PC-3 (cell line): ENCODE results near the gene FBXO17. TPM values are rescaled to one million over a fixed set of nuclear protein-coding genes. Genes with fewer than 3 reads are reported as not detected.
"Not testable (repeated sequence)": the region's sequence is repeated elsewhere in the genome, so short reads cannot be mapped to it uniquely, and the experiment has no call there.

Experiments
- ATAC-seq: fragments of 200-7000 bp; cut with Tn5 transposase; 2 replicates; pipeline ENCODE4 v1.9.1; 2020; ENCODE audit warnings: mild to moderate bottlenecking, moderate library complexity
- BruUV-seq: library from RNA; stranded (reverse); fragments of 400-500 nt; replicated peaks from 2 replicates; lab custom pipeline; 2021; lab: Mats Ljungman, UMichigan
- CTCF ChIA-PET: fragments of 300-600 bp; sonication (Branson Sonifier 250); formaldehyde crosslinking; loops from one replicate; lab custom pipeline; 2022; ENCODE audit warnings: antibody characterized with exemption; lab: Charles Lee
- POLR2A ChIA-PET: fragments of 300-600 bp; sonication (Branson Sonifier 250); formaldehyde crosslinking; loops from one replicate; lab custom pipeline; 2022; ENCODE audit warnings: antibody characterized with exemption; ENCODE audit not compliant: unreplicated experiment; lab: Charles Lee
- DNase-seq: peaks from one replicate; pipeline ENCODE4 v3.0.0-alpha.2; 2015
- H2AFZ ChIP-seq: fragments of 300-600 bp; sonication (generic); 2 replicates; pipeline ENCODE4 v1.6.0; 2016; ENCODE audit warnings: antibody characterized with exemption, low read length
- H3F3A ChIP-seq: fragments of 300-600 bp; sonication (generic); one replicate; pipeline ENCODE4 v1.6.0; 2017; ENCODE audit warnings: antibody characterized with exemption, low read length, control low read depth, mild to moderate bottlenecking; ENCODE audit not compliant: unreplicated experiment
- H3K27ac ChIP-seq: fragments of 300-600 bp; sonication (generic); 2 replicates; pipeline ENCODE4 v1.5.1; 2016; ENCODE audit warnings: mild to moderate bottlenecking, low read length
- H3K27me3 ChIP-seq: fragments of 300-600 bp; sonication (generic); 2 replicates; pipeline ENCODE4 v1.6.1; 2016; ENCODE audit warnings: low read length, mixed read lengths
- H3K36me3 ChIP-seq: fragments of 300-600 bp; sonication (generic); 2 replicates; pipeline ENCODE4 v1.6.1; 2016; ENCODE audit warnings: low read depth, mixed run types, low read length, mixed read lengths
- H3K4me1 ChIP-seq: fragments of 300-600 bp; sonication (generic); 2 replicates; pipeline ENCODE4 v1.5.1; 2016; ENCODE audit warnings: low read length; ENCODE audit not compliant: insufficient read depth
- H3K4me2 ChIP-seq: fragments of 300-600 bp; sonication (generic); 2 replicates; pipeline ENCODE4 v1.6.0; 2016; ENCODE audit warnings: low read length
- H3K4me3 ChIP-seq: fragments of 300-600 bp; sonication (generic); 2 replicates; pipeline ENCODE4 v1.5.1; 2016; ENCODE audit warnings: mild to moderate bottlenecking, low read length, mixed read lengths
- H3K79me2 ChIP-seq: fragments of 300-600 bp; sonication (generic); 2 replicates; pipeline ENCODE4 v1.6.1; 2017; ENCODE audit warnings: low read length, mixed read lengths
- H3K9ac ChIP-seq: fragments of 300-600 bp; sonication (generic); 2 replicates; pipeline ENCODE4 v1.6.0; 2016; ENCODE audit warnings: mild to moderate bottlenecking, low read length
- H3K9me2 ChIP-seq: fragments of 300-600 bp; sonication (generic); replicated peaks from 2 replicates; pipeline ENCODE4 v1.6.1; 2016; ENCODE audit warnings: mixed run types, low read length, mixed read lengths
- H3K9me3 ChIP-seq: fragments of 300-600 bp; sonication (generic); 2 replicates; pipeline ENCODE4 v1.6.1; 2016; ENCODE audit warnings: low read length, mixed read lengths
- H4K20me1 ChIP-seq: fragments of 300-600 bp; sonication (generic); 2 replicates; pipeline ENCODE4 v1.6.1; 2016; ENCODE audit warnings: low read length, mixed read lengths
- CTCF ChIP-seq: fragments of 300-600 bp; sonication (generic); conservative IDR thresholded peaks from 2 replicates; pipeline ENCODE4 v1.5.1; 2017; ENCODE audit warnings: antibody characterized with exemption, low read depth, mild to moderate bottlenecking, low read length
- EZH2 ChIP-seq: fragments of 300-600 bp; sonication (generic); IDR thresholded peaks from one replicate; pipeline ENCODE4 v1.6.1; 2017; ENCODE audit warnings: antibody characterized with exemption, mild to moderate bottlenecking, low read length; ENCODE audit not compliant: unreplicated experiment
- EZH2phosphoT487 ChIP-seq: fragments of 300-600 bp; sonication (generic); IDR thresholded peaks from 2 replicates; pipeline ENCODE4 v1.6.1; 2018; ENCODE audit warnings: mild to moderate bottlenecking, antibody characterized with exemption, low read length, borderline replicate concordance
- intact Hi-C: fragments of 100-400 bp; cut with micrococcal nuclease; formaldehyde crosslinking; loops from 2 replicates; pipeline ENCODE4 v1.9.0; 2023
- total RNA-seq: library from RNA; depleted of rRNA; stranded (reverse); fragments of >200 nt; gene quantifications from 2 replicates; pipeline ENCODE4 v1.2.3, GENCODE V29; 2014

Gene FBXO17
- total RNA-seq, 1 experiment from 2014 or later: not detected

DNA sequence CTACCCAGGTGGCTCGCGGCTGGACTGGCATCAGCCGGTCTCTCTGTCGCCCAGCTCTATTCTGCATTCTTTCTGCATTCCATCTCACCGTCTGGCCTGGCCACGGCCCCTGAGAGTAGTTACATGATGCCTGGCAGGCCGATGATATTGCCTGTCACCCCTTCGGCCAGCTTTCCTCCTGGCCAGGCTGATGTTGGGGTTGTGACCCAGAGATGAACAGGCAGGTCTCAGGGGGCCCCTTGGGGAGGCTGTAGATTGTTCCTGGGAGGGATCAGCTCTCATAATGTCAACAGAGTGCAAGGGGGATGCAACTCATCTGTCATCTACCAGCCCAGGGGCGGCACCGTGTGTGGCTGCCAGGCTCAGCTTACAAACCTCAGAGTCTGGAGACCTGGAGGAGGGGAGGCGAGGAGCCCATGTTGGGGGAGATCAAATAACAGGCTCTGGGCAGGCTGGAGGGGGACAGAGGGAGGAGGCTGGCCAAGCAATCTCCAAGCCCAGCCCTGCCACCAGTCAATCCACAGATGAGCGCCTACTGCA is 13.6 kb upstream of the FBXO17 start:
- H3K4me2 ChIP-seq: no peak overlapping the region
- peaks cover 4% of the 10 kb centered on the region; the same call in 1 of the 2 replicates for H3K4me1 ChIP-seq
- ChIA-PET CTCF (no interaction called here), POLR2A (no interaction called here)
- intact Hi-C loops: no loop called here
- H2AFZ ChIP-seq: no peak overlapping the region
- DNase-seq (peak; percentile 7), ATAC-seq (no peak; the same call in 1 of the 2 replicates)
- H3K9me2 ChIP-seq: no peaks in the 10 kb centered on the region
- no peaks in the 10 kb centered on the region for H3K79me2 ChIP-seq
- TF ChIP-seq EZH2 (no peak), EZH2phosphoT487 (no peak), CTCF (no peak)
- H4K20me1 ChIP-seq: no peaks in the 10 kb centered on the region
- no peaks in the 10 kb centered on the region for H3K36me3 ChIP-seq
- no peak overlapping the region for H3K27ac ChIP-seq
- no peak overlapping the region for H3K4me3 ChIP-seq
- no peaks in the 10 kb centered on the region for H3K27me3 ChIP-seq
- H3K9me3 ChIP-seq: no peaks in the 10 kb centered on the region
- BruUV-seq: no TSS peak
- H3F3A ChIP-seq: no peaks in the 10 kb centered on the region
- no peak overlapping the region for H3K9ac ChIP-seq

DNA sequence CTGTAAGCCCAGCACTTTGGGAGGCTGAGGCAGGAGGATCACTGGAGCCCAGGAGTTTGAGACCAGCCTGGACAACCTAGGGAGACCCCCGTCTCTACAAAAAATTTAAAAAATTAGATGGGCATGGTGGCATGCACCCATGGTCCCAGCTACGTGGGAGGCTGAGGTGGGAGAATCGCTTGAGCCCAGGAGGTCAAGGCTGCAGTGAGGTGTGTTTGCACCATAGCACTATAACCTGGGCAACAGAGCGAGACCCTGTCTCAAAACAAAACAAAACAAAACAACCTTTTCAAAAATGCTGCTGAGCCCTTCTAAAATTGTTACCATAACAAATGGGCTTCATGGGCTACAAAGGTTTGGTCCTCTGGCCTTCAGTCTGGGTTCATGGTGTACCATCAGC is 13.1 kb upstream of the FBXO17 start:
- H3K36me3 ChIP-seq, H3K4me2 ChIP-seq, H3K27ac ChIP-seq, H4K20me1 ChIP-seq, H3K79me2 ChIP-seq, intact Hi-C loops, H3K9me3 ChIP-seq, H3F3A ChIP-seq, H3K9ac ChIP-seq, BruUV-seq, H2AFZ ChIP-seq, POLR2A ChIA-PET, ATAC-seq, H3K4me3 ChIP-seq, DNase-seq, H3K27me3 ChIP-seq, H3K9me2 ChIP-seq, CTCF ChIA-PET, H3K4me1 ChIP-seq: not testable (repeated sequence)

GRCh38 chr19:38987745-38988144 is 12.2 kb upstream of the FBXO17 start:
- DNase-seq, H3K27me3 ChIP-seq, H3F3A ChIP-seq, ATAC-seq, H3K9ac ChIP-seq, H3K79me2 ChIP-seq, H3K4me3 ChIP-seq, H4K20me1 ChIP-seq, H3K9me2 ChIP-seq, BruUV-seq, H3K27ac ChIP-seq, H3K9me3 ChIP-seq, POLR2A ChIA-PET, H3K36me3 ChIP-seq, CTCF ChIA-PET, intact Hi-C loops, H2AFZ ChIP-seq, H3K4me2 ChIP-seq, H3K4me1 ChIP-seq: not testable (repeated sequence)

DNA sequence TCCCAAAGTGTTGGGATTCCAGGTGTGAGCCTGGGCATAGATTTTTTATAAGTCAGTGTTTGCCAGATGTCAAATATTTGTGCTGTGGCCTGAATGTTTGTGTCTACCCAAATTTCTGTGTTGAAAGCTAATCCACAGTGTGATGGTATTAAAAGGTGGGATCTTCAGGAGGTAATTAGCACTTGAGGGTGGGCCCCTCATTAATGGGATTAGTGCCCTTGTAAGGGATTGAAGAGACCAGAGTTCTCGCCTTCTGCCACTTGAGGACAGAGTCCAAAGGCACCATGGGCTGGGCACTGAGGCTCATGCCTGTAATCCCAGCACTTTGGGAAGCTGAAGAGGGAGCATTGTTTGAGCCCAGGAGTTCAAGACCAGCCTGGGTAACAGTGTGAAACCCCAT is 9.7 kb upstream of the FBXO17 start:
- Histone ChIP-seq H2AFZ (no peak overlapping the region), H3K9me2 (no peaks in the 10 kb centered on the region), H3K36me3 (no peaks in the 10 kb centered on the region), H4K20me1 (no peaks in the 10 kb centered on the region), H3K9me3 (no peaks in the 10 kb centered on the region), H3K27ac (no peak overlapping the region), H3F3A (no peaks in the 10 kb centered on the region), H3K4me1 (no peaks in the 10 kb centered on the region), H3K9ac (no peak overlapping the region), H3K79me2 (no peaks in the 10 kb centered on the region), H3K4me2 (no peak overlapping the region), H3K4me3 (no peak overlapping the region), H3K27me3 (no peaks in the 10 kb centered on the region)
- no TSS peak for BruUV-seq
- no peak for TF ChIP-seq EZH2
- no peak for TF ChIP-seq EZH2phosphoT487
- TF ChIP-seq CTCF: no peak
- CTCF ChIA-PET: no interaction called here
- intact Hi-C loops: no loop called here
- DNase-seq (no peak), ATAC-seq (no peak)
- POLR2A ChIA-PET: no interaction called here
